ENCODE results near the gene XPOT. TPM values are rescaled to one million over a fixed set of nuclear protein-coding genes. Genes with fewer than 3 reads are reported as not detected.

The XPOT gene
- total RNA-seq, 1 experiment from 2014 or later, result 155 TPM

- ATAC-seq, result no peak
- intact Hi-C loops (cut with micrococcal nuclease; ENCODE audit: unreplicated experiment), result no loop called here
Measured at GRCh38 chr12:64457032-64457431, 52.8 kb downstream of the XPOT start.

DNA sequence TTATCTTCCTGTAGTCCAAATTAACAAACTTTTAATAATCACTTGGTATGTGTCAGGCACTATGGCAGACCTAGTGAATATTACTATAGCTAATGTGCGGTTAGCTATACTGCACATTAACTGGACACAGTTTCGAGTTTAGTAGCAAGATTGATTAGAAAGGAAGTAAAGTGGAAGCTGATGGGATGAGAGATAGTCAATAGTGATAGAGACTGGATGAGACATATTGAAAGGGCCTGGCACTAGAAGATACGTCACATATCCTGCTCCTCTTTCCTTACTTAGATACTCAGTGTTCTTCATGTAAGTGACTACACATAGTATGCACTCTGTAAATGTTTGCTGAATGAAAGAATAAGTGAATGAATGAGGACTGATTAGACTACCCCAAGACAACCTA, 53.3 kb downstream of the XPOT start:
- H3K27ac ChIP-seq (ENCODE audit: low read length), result no peak overlapping the region
- no peak overlapping the region for H3K4me3 ChIP-seq (ENCODE audit: low read depth in 2 of 2, low read length in 2 of 2)
- POLR2A ChIA-PET, result no interaction called here
- DNase-seq (ENCODE audit: low read depth, low spot score), result no peak
- in situ Hi-C loops (cut with HindIII; ENCODE audit: low pct_unique_long_range_greater_than_20kb, low sequenced_read_pairs) (no loop called here), intact Hi-C loops (cut with micrococcal nuclease; ENCODE audit: unreplicated experiment) (no loop called here)
- CTCF ChIA-PET, result no interaction called here
- no peak for ATAC-seq
- TF ChIP-seq TCF7L2 (IDR thresholded peaks at IDR 0.05; ENCODE audit: low read depth, low read length) (no peak), POLR2AphosphoS5 (IDR thresholded peaks at IDR 0.05; ENCODE audit: low read depth, low read length) (no peak), SIN3A (IDR thresholded peaks at IDR 0.05; ENCODE audit: borderline replicate concordance, insufficient read depth, low read depth, low read length) (no peak), CTCF (IDR thresholded peaks at IDR 0.05) (no peak)
- TF ChIP-seq, protein P1, sequence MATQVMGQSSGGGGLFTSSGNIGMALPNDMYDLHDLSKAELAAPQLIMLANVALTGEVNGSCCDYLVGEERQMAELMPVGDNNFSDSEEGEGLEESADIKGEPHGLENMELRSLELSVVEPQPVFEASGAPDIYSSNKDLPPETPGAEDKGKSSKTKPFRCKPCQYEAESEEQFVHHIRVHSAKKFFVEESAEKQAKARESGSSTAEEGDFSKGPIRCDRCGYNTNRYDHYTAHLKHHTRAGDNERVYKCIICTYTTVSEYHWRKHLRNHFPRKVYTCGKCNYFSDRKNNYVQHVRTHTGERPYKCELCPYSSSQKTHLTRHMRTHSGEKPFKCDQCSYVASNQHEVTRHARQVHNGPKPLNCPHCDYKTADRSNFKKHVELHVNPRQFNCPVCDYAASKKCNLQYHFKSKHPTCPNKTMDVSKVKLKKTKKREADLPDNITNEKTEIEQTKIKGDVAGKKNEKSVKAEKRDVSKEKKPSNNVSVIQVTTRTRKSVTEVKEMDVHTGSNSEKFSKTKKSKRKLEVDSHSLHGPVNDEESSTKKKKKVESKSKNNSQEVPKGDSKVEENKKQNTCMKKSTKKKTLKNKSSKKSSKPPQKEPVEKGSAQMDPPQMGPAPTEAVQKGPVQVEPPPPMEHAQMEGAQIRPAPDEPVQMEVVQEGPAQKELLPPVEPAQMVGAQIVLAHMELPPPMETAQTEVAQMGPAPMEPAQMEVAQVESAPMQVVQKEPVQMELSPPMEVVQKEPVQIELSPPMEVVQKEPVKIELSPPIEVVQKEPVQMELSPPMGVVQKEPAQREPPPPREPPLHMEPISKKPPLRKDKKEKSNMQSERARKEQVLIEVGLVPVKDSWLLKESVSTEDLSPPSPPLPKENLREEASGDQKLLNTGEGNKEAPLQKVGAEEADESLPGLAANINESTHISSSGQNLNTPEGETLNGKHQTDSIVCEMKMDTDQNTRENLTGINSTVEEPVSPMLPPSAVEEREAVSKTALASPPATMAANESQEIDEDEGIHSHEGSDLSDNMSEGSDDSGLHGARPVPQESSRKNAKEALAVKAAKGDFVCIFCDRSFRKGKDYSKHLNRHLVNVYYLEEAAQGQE (IDR thresholded peaks at IDR 0.05; ENCODE audit: insufficient read depth in 1 of 2, low read depth in 2 of 2, low read length in 1 of 2), result no peak
- peaks cover 38% of the 10 kb centered on the region for H3K36me3 ChIP-seq (ENCODE audit: control insufficient read depth, insufficient read depth, low read length)
- H3K27me3 ChIP-seq (ENCODE audit: control insufficient read depth, insufficient read depth, low read length), result no peaks in the 10 kb centered on the region
- peaks cover 22% of the 10 kb centered on the region for H3K4me1 ChIP-seq (ENCODE audit: control insufficient read depth, insufficient read depth, low read length)
- H3K9me3 ChIP-seq (ENCODE audit: control insufficient read depth, insufficient read depth, low read depth, low read length), result no peaks in the 10 kb centered on the region
- BruUV-seq (replicated peaks), result no TSS peak

More at GRCh38 chr12:64457032-64457431, 52.8 kb downstream of the XPOT start:
- no peaks in the 10 kb centered on the region for H3K27me3 ChIP-seq (ENCODE audit: control insufficient read depth, insufficient read depth, low read length)
- ChIA-PET CTCF (no interaction called here), POLR2A (no interaction called here)
- in situ Hi-C loops (cut with HindIII; ENCODE audit: low pct_unique_long_range_greater_than_20kb, low sequenced_read_pairs), result no loop called here
- H3K4me1 ChIP-seq (ENCODE audit: control insufficient read depth, insufficient read depth, low read length), result peaks cover 22% of the 10 kb centered on the region
- TSS peak; percentile 0 for BruUV-seq (replicated peaks)
- no peak for DNase-seq (ENCODE audit: low read depth, low spot score)
- TF ChIP-seq CTCF (IDR thresholded peaks at IDR 0.05) (no peak), TCF7L2 (IDR thresholded peaks at IDR 0.05; ENCODE audit: low read depth, low read length) (no peak)
- no peaks in the 10 kb centered on the region for H3K9me3 ChIP-seq (ENCODE audit: control insufficient read depth, insufficient read depth, low read depth, low read length)
- H3K4me3 ChIP-seq (ENCODE audit: low read depth in 2 of 2, low read length in 2 of 2), result no peak overlapping the region
- H3K27ac ChIP-seq (ENCODE audit: low read length), result no peak overlapping the region
- H3K36me3 ChIP-seq (ENCODE audit: control insufficient read depth, insufficient read depth, low read length), result peaks cover 33% of the 10 kb centered on the region

DNA sequence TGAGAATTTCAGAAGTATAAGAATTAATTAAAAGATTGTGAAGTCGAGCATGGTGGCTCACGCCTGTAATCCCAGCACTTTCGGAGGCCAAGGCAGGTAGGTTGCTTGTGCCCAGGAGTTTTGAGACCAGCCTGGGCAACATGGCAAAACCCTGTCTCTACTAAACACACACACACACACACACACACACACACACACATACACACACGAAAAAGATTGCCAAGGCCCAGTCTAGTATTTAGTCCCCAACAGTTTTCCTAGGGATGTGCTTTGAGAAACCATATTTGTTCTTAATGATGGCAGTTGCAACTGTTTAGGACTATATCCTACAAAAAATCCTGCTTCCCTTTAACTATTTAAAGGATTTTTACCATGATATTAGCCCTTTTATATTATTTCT, 53.7 kb downstream of the XPOT start:
- ATAC-seq (no peak), DNase-seq (ENCODE audit: low read depth, low spot score) (no peak)
- Histone ChIP-seq H3K9me3 (ENCODE audit: control insufficient read depth, insufficient read depth, low read depth, low read length) (no peaks in the 10 kb centered on the region), H3K36me3 (ENCODE audit: control insufficient read depth, insufficient read depth, low read length) (peaks cover 42% of the 10 kb centered on the region), H3K27me3 (ENCODE audit: control insufficient read depth, insufficient read depth, low read length) (no peaks in the 10 kb centered on the region), H3K4me1 (ENCODE audit: control insufficient read depth, insufficient read depth, low read length) (peaks cover 22% of the 10 kb centered on the region), H3K27ac (ENCODE audit: low read length) (no peak overlapping the region), H3K4me3 (ENCODE audit: low read depth in 2 of 2, low read length in 2 of 2) (no peak overlapping the region)
- no TSS peak for BruUV-seq (replicated peaks)
- in situ Hi-C loops (cut with HindIII; ENCODE audit: low pct_unique_long_range_greater_than_20kb, low sequenced_read_pairs) (no loop called here), intact Hi-C loops (cut with micrococcal nuclease; ENCODE audit: unreplicated experiment) (no loop called here)
- POLR2A ChIA-PET, result no interaction called here
- no peak for TF ChIP-seq CTCF (IDR thresholded peaks at IDR 0.05)
- no peak for TF ChIP-seq TCF7L2 (IDR thresholded peaks at IDR 0.05; ENCODE audit: low read depth, low read length)
- TF ChIP-seq SIN3A (IDR thresholded peaks at IDR 0.05; ENCODE audit: borderline replicate concordance, insufficient read depth, low read depth, low read length), result no peak
- no peak for TF ChIP-seq POLR2AphosphoS5 (IDR thresholded peaks at IDR 0.05; ENCODE audit: low read depth, low read length)
- TF ChIP-seq, protein P1 (IDR thresholded peaks at IDR 0.05; ENCODE audit: insufficient read depth in 1 of 2, low read depth in 2 of 2, low read length in 1 of 2), result no peak
- CTCF ChIA-PET, result no interaction called here
